WTC11 (cell line): ENCODE measurements around the gene RRP12. TPM values are rescaled to one million over a fixed set of nuclear protein-coding genes. Genes with fewer than 3 reads are reported as not detected.

Source experiments
- AFF4 ChIP-seq: sonication (generic); formaldehyde crosslinking; IDR thresholded peaks from 2 replicates; pipeline ENCODE4 v1.8.1; 2023; ENCODE audit warnings: mild to moderate bottlenecking, missing genetic modification reagents, borderline replicate concordance
- ELF4 ChIP-seq: sonication (generic); formaldehyde crosslinking; IDR thresholded peaks from 2 replicates; pipeline ENCODE4 v1.8.1; 2022; ENCODE audit warnings: low read depth, mild to moderate bottlenecking, moderate library complexity, missing genetic modification reagents
- ERG ChIP-seq: fragments of 250-450 bp; sonication (Bioruptor Pico); IDR thresholded peaks from 2 replicates; pipeline ENCODE4 v1.8.0; 2021; ENCODE audit warnings: mild to moderate bottlenecking
- ESRRA ChIP-seq: sonication (generic); formaldehyde crosslinking; IDR thresholded peaks from 2 replicates; pipeline ENCODE4 v1.8.1; 2022; ENCODE audit warnings: mild to moderate bottlenecking, missing genetic modification reagents, borderline replicate concordance
- FOXK1 ChIP-seq: sonication (generic); formaldehyde crosslinking; IDR thresholded peaks from 2 replicates; pipeline ENCODE4 v1.8.0; 2022; ENCODE audit warnings: mild to moderate bottlenecking, moderate library complexity, missing genetic modification reagents
- GABPB1 ChIP-seq: sonication (generic); formaldehyde crosslinking; IDR thresholded peaks from 2 replicates; pipeline ENCODE4 v1.8.1; 2023; ENCODE audit warnings: mild to moderate bottlenecking, missing genetic modification reagents
- GTF2I ChIP-seq: fragments of 250-450 bp; sonication (Bioruptor Pico); conservative IDR thresholded peaks from 2 replicates; pipeline ENCODE4 v1.4.0; 2021; ENCODE audit warnings: mild to moderate bottlenecking
- IRF1 ChIP-seq: sonication (generic); formaldehyde crosslinking; IDR thresholded peaks from 2 replicates; pipeline ENCODE4 v1.8.0; 2023; ENCODE audit warnings: missing genetic modification reagents
- JAZF1 ChIP-seq: fragments of 250-450 bp; sonication (Bioruptor Pico); IDR thresholded peaks from 2 replicates; pipeline ENCODE4 v1.9.0; 2021; ENCODE audit warnings: moderate library complexity, mild to moderate bottlenecking, inconsistent platforms
- KAT7 ChIP-seq: sonication (generic); formaldehyde crosslinking; IDR thresholded peaks from 2 replicates; pipeline ENCODE4 v1.8.1; 2023; ENCODE audit warnings: missing genetic modification reagents, mild to moderate bottlenecking, borderline replicate concordance
- NR3C1 ChIP-seq: sonication (generic); formaldehyde crosslinking; conservative IDR thresholded peaks from 2 replicates; pipeline ENCODE4 v1.8.1; 2023; ENCODE audit warnings: low read depth, mild to moderate bottlenecking, missing genetic modification reagents
- SOX15 ChIP-seq: fragments of 250-450 bp; sonication (Bioruptor Pico); IDR thresholded peaks from 2 replicates; pipeline ENCODE4 v1.9.0; 2021; ENCODE audit warnings: mild to moderate bottlenecking
- SP1 ChIP-seq: sonication (generic); formaldehyde crosslinking; conservative IDR thresholded peaks from 2 replicates; pipeline ENCODE4 v1.8.1; 2022; ENCODE audit warnings: missing genetic modification reagents
- TCF7 ChIP-seq: sonication (generic); formaldehyde crosslinking; IDR thresholded peaks from 2 replicates; pipeline ENCODE4 v1.8.0; 2022; ENCODE audit warnings: mild to moderate bottlenecking, low read depth, missing genetic modification reagents, moderate library complexity
- TEAD4 ChIP-seq: sonication (generic); formaldehyde crosslinking; IDR thresholded peaks from 2 replicates; pipeline ENCODE4 v1.8.0; 2022; ENCODE audit warnings: mild to moderate bottlenecking, missing genetic modification reagents
- ZNF232 ChIP-seq: sonication (generic); formaldehyde crosslinking; IDR thresholded peaks from 2 replicates; pipeline ENCODE4 v1.8.0; 2022; ENCODE audit warnings: mild to moderate bottlenecking, missing genetic modification reagents
- ZNF263 ChIP-seq: sonication (generic); formaldehyde crosslinking; IDR thresholded peaks from 2 replicates; pipeline ENCODE4 v1.8.1; 2022; ENCODE audit warnings: low read depth, mild to moderate bottlenecking, moderate library complexity, missing genetic modification reagents
- ZNF671 ChIP-seq: fragments of 250-450 bp; sonication (Bioruptor Pico); IDR thresholded peaks from 2 replicates; pipeline ENCODE4 v1.8.0; 2021; ENCODE audit warnings: mild to moderate bottlenecking
- total RNA-seq: library from RNA; stranded (reverse); gene quantifications from 3 replicates; pipeline ENCODE4 v1.2.3, GENCODE V29; 2021
- TF ChIP-seq, protein P1 (sequence below): fragments of 250-450 bp; sonication (Bioruptor Pico); IDR thresholded peaks from 2 replicates; pipeline ENCODE4 v1.9.0; 2021; ENCODE audit warnings: mild to moderate bottlenecking, borderline replicate concordance
- TF ChIP-seq, protein P2 (sequence below): sonication (generic); formaldehyde crosslinking; IDR thresholded peaks from 2 replicates; pipeline ENCODE4 v1.8.1; 2022; ENCODE audit warnings: mild to moderate bottlenecking, moderate library complexity, missing genetic modification reagents
- TF ChIP-seq, protein P3 (sequence below): sonication (generic); formaldehyde crosslinking; IDR thresholded peaks from 2 replicates; pipeline ENCODE4 v1.8.1; 2023; ENCODE audit warnings: mild to moderate bottlenecking, missing genetic modification reagents, moderate library complexity
- TF ChIP-seq, protein P4 (sequence below): fragments of 250-450 bp; sonication (Bioruptor Pico); conservative IDR thresholded peaks from 2 replicates; pipeline ENCODE4 v1.9.0; 2021; ENCODE audit warnings: mild to moderate bottlenecking

RRP12 gene
- total RNA-seq, 1 experiment from 2014 or later: 56.6 TPM

GRCh38 chr10:97318772-97319651, 82.1 kb downstream of the RRP12 start, which contains the start of gene FRAT1 (continued):
- TF ChIP-seq, protein P1, sequence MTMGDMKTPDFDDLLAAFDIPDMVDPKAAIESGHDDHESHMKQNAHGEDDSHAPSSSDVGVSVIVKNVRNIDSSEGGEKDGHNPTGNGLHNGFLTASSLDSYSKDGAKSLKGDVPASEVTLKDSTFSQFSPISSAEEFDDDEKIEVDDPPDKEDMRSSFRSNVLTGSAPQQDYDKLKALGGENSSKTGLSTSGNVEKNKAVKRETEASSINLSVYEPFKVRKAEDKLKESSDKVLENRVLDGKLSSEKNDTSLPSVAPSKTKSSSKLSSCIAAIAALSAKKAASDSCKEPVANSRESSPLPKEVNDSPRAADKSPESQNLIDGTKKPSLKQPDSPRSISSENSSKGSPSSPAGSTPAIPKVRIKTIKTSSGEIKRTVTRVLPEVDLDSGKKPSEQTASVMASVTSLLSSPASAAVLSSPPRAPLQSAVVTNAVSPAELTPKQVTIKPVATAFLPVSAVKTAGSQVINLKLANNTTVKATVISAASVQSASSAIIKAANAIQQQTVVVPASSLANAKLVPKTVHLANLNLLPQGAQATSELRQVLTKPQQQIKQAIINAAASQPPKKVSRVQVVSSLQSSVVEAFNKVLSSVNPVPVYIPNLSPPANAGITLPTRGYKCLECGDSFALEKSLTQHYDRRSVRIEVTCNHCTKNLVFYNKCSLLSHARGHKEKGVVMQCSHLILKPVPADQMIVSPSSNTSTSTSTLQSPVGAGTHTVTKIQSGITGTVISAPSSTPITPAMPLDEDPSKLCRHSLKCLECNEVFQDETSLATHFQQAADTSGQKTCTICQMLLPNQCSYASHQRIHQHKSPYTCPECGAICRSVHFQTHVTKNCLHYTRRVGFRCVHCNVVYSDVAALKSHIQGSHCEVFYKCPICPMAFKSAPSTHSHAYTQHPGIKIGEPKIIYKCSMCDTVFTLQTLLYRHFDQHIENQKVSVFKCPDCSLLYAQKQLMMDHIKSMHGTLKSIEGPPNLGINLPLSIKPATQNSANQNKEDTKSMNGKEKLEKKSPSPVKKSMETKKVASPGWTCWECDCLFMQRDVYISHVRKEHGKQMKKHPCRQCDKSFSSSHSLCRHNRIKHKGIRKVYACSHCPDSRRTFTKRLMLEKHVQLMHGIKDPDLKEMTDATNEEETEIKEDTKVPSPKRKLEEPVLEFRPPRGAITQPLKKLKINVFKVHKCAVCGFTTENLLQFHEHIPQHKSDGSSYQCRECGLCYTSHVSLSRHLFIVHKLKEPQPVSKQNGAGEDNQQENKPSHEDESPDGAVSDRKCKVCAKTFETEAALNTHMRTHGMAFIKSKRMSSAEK (CRISPR knock-in tag): no peak
- TF ChIP-seq TEAD4 (CRISPR knock-in tag) (no peak), ELF4 (CRISPR knock-in tag) (no peak), ERG (CRISPR knock-in tag) (no peak), JAZF1 (CRISPR knock-in tag) (no peak), SP1 (CRISPR knock-in tag) (0 out of 2 replicates have a peak, but pooled peaks have one; percentile 61), ZNF263 (peak; percentile 87), GABPB1 (0 out of 2 replicates have a peak, but pooled peaks have one; percentile 14), FOXK1 (CRISPR knock-in tag) (peak; percentile 99), AFF4 (CRISPR knock-in tag) (no peak), TCF7 (CRISPR knock-in tag) (no peak), NR3C1 (CRISPR knock-in tag) (no peak), ZNF671 (CRISPR knock-in tag) (no peak), GTF2I (CRISPR knock-in tag) (no peak), SOX15 (CRISPR knock-in tag) (no peak), ZNF232 (CRISPR knock-in tag) (no peak), IRF1 (no peak), ESRRA (peak; percentile 51; the same call in 1 of the 2 replicates), KAT7 (CRISPR knock-in tag) (no peak)
- TF ChIP-seq, protein P2, sequence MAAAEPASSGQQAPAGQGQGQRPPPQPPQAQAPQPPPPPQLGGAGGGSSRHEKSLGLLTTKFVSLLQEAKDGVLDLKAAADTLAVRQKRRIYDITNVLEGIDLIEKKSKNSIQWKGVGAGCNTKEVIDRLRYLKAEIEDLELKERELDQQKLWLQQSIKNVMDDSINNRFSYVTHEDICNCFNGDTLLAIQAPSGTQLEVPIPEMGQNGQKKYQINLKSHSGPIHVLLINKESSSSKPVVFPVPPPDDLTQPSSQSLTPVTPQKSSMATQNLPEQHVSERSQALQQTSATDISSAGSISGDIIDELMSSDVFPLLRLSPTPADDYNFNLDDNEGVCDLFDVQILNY (CRISPR knock-in tag): peak; percentile 80
- TF ChIP-seq, protein P3, sequence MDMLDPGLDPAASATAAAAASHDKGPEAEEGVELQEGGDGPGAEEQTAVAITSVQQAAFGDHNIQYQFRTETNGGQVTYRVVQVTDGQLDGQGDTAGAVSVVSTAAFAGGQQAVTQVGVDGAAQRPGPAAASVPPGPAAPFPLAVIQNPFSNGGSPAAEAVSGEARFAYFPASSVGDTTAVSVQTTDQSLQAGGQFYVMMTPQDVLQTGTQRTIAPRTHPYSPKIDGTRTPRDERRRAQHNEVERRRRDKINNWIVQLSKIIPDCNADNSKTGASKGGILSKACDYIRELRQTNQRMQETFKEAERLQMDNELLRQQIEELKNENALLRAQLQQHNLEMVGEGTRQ (CRISPR knock-in tag): no peak
- TF ChIP-seq, protein P4, sequence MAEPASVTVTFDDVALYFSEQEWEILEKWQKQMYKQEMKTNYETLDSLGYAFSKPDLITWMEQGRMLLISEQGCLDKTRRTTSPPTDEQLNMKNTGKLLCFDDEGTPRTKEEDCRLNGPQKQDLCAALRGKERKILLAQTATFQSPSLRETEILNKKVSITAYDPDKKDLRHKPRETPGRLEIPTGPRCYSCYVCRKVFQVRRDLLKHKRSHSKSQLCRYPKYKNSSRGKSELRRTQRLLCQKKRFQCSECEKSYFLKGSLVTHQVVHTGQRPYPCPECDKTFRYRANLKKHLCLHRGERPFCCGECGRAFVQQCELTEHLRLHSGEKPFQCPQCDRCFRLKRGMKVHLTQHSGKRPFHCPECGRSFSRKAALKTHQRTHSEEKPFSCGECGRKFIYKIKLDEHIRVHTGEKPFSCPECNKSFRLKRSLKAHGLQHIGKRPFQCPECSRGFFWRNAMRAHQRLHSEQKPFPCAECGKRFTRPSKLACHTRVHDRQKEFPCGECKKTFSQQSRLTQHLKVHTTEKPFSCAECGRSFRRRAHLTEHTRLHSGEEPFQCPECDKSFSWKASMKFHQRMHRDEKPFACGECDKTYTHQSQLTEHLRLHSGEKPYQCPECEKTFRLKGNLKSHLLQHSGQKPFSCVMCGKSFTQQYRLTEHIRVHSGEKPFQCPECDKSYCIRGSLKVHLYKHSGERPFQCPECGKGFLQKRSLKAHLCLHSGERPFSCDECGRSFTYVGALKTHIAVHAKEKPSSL (CRISPR knock-in tag): no peak
